GM12865 (cell line): ENCODE measurements around the gene SERPINA1.
A peak's percentile ranks its signal among the peaks of the same experiment; 100 is the strongest.
"Not testable (repeated sequence)": the region's sequence is repeated elsewhere in the genome, so short reads cannot be mapped to it uniquely, and the experiment has no call there.

Source experiments
- DNase-seq: peaks from one replicate; pipeline ENCODE4 v3.0.0; 2010; ENCODE audit warnings: low read depth
- H3K4me3 ChIP-seq: 2 replicates; pipeline ENCODE4 v1.5.1; 2011; ENCODE audit warnings: mild to moderate bottlenecking, low read depth, low read length, control low read depth
- CTCF ChIP-seq: IDR thresholded peaks from 2 replicates; pipeline ENCODE4 v1.5.1; 2011; ENCODE audit warnings: low read length, control low read depth, low read depth, inconsistent platforms; ENCODE audit not compliant: insufficient read depth; ENCODE audit errors: missing control alignments

The SERPINA1 gene

GRCh38 chr14:94412671-94413638 lies 24.6 kb upstream of the SERPINA1 start:
- H3K4me3 ChIP-seq, result no peak overlapping the region
- peak; percentile 41 for TF ChIP-seq CTCF
- peak; percentile 13 for DNase-seq

- H3K4me3 ChIP-seq, result no peak overlapping the region
- TF ChIP-seq CTCF, result no peak
- no peak for DNase-seq
These were observed 23.2 kb upstream of the SERPINA1 start for GRCh38 chr14:94411638-94412037.

- not testable (repeated sequence) for H3K4me3 ChIP-seq, DNase-seq
These were observed 21.0 kb upstream of the SERPINA1 start for GRCh38 chr14:94409430-94409829.

GRCh38 chr14:94408546-94409095 lies 20.2 kb upstream of the SERPINA1 start:
- no peak for DNase-seq
- no peak overlapping the region for H3K4me3 ChIP-seq
- no peak for TF ChIP-seq CTCF

GRCh38 chr14:94407906-94408305 lies 19.5 kb upstream of the SERPINA1 start:
- DNase-seq, result no peak
- TF ChIP-seq CTCF, result no peak
- H3K4me3 ChIP-seq, result no peak overlapping the region

- H3K4me3 ChIP-seq, result no peak overlapping the region
- TF ChIP-seq CTCF, result no peak
- no peak for DNase-seq
These were observed 18.5 kb upstream of the SERPINA1 start for GRCh38 chr14:94406910-94407309.

GRCh38 chr14:94405486-94405885 lies 17.1 kb upstream of the SERPINA1 start:
- TF ChIP-seq CTCF, result no peak
- H3K4me3 ChIP-seq, result no peak overlapping the region
- no peak for DNase-seq
